IMR-90 (cell line): Measurements from ENCODE around the gene ADIG. TPM values are rescaled to one million over a fixed set of nuclear protein-coding genes. Genes with fewer than 3 reads are reported as not detected.

ENCODE experiments used
- ATAC-seq: fragments of 200-7000 bp; cut with Tn5 transposase; 2 replicates; pipeline ENCODE4 v1.9.1; 2020; ENCODE audit warnings: low read depth, mild to moderate bottlenecking, moderate library complexity
- BruUV-seq: library from RNA; stranded (reverse); fragments of 400-500 nt; replicated peaks from 2 replicates; lab custom pipeline; 2021; lab: Mats Ljungman, UMichigan
- CTCF ChIA-PET: fragments of 300-600 bp; formaldehyde crosslinking; extraction: SDS; loops from one replicate; lab custom pipeline; 2021; ENCODE audit warnings: antibody characterized with exemption; lab: Yijun Ruan, JAX
- POLR2A ChIA-PET: fragments of 300-600 bp; sonication (Branson Sonifier 250); formaldehyde crosslinking; loops from one replicate; lab custom pipeline; 2022; ENCODE audit warnings: antibody characterized with exemption; ENCODE audit not compliant: unreplicated experiment; lab: Charles Lee
- DNase-seq: peaks from one replicate; pipeline ENCODE4 v3.0.0; 2013
- H2AFZ ChIP-seq: replicated peaks from 2 replicates; pipeline ENCODE3; 2013; ENCODE audit warnings: low read length, mild to moderate bottlenecking; ENCODE audit not compliant: poor library complexity
- H2AK5ac ChIP-seq: 2 replicates; pipeline ENCODE4 v1.6.1; 2013; ENCODE audit warnings: low read depth, low read length, inconsistent platforms
- H2AK9ac ChIP-seq: replicated peaks from 2 replicates; pipeline ENCODE3; 2013; ENCODE audit warnings: mild to moderate bottlenecking, low read depth, low read length, moderate library complexity; ENCODE audit not compliant: poor library complexity
- H2BK120ac ChIP-seq: 2 replicates; pipeline ENCODE4 v1.6.1; 2013; ENCODE audit warnings: low read depth, low read length, inconsistent platforms
- H2BK15ac ChIP-seq: 3 replicates; pipeline ENCODE4 v1.6.1; 2013; ENCODE audit warnings: low read depth, low read length, inconsistent platforms
- H2BK20ac ChIP-seq: 2 replicates; pipeline ENCODE4 v1.6.1; 2013; ENCODE audit warnings: low read depth, mild to moderate bottlenecking, inconsistent platforms, low read length, moderate library complexity
- H2BK5ac ChIP-seq: 2 replicates; pipeline ENCODE4 v1.6.1; 2013; ENCODE audit warnings: mild to moderate bottlenecking, low read depth, low read length, inconsistent platforms; ENCODE audit not compliant: poor library complexity, severe bottlenecking
- H3K14ac ChIP-seq: replicated peaks from 2 replicates; pipeline ENCODE4 v1.6.1; 2013; ENCODE audit warnings: low read depth, low read length, inconsistent platforms
- H3K18ac ChIP-seq: 2 replicates; pipeline ENCODE4 v1.6.1; 2013; ENCODE audit warnings: low read depth, low read length, control low read depth
- H3K23ac ChIP-seq: 2 replicates; pipeline ENCODE4 v1.6.1; 2013; ENCODE audit warnings: low read depth, low read length, inconsistent platforms
- H3K27ac ChIP-seq: 2 replicates; pipeline ENCODE4 v1.5.1; 2013; ENCODE audit warnings: mild to moderate bottlenecking, control low read depth, low read length; ENCODE audit not compliant: insufficient read depth
- H3K27me3 ChIP-seq: 2 replicates; pipeline ENCODE4 v1.6.1; 2013; ENCODE audit warnings: low read length; ENCODE audit not compliant: control insufficient read depth, insufficient read depth
- H3K36me3 ChIP-seq: 2 replicates; pipeline ENCODE4 v1.6.1; 2013; ENCODE audit warnings: low read length, mixed read lengths; ENCODE audit not compliant: control insufficient read depth, insufficient read depth
- H3K4ac ChIP-seq: 2 replicates; pipeline ENCODE4 v1.6.1; 2013; ENCODE audit warnings: low read depth, low read length, inconsistent platforms
- H3K4me1 ChIP-seq: 2 replicates; pipeline ENCODE4 v1.6.1; 2013; ENCODE audit warnings: low read length, mixed read lengths; ENCODE audit not compliant: control insufficient read depth, insufficient read depth
- H3K4me2 ChIP-seq: 2 replicates; pipeline ENCODE4 v1.6.1; 2013; ENCODE audit warnings: low read depth, mild to moderate bottlenecking, control low read depth, low read length, moderate library complexity
- H3K4me3 ChIP-seq: 2 replicates; pipeline ENCODE4 v1.5.1; 2013; ENCODE audit warnings: low read depth, mild to moderate bottlenecking, control low read depth, low read length, moderate library complexity; ENCODE audit not compliant: insufficient read depth
- H3K56ac ChIP-seq: 2 replicates; pipeline ENCODE4 v1.6.1; 2013; ENCODE audit warnings: low read length, inconsistent platforms; ENCODE audit not compliant: insufficient read depth; ENCODE audit errors: extremely low read depth
- H3K79me1 ChIP-seq, 2 experiments: 2 replicates each; pipeline ENCODE4 v1.6.1; 2013; ENCODE audit warnings: low read length in 2 of 2, inconsistent platforms in 1 of 2, low read depth in 1 of 2
- H3K9ac ChIP-seq: 2 replicates; pipeline ENCODE4 v1.6.1; 2013; ENCODE audit warnings: low read depth, low read length, control low read depth
- H3K9me1 ChIP-seq: 2 replicates; pipeline ENCODE4 v1.6.1; 2013; ENCODE audit warnings: low read length, inconsistent platforms; ENCODE audit not compliant: insufficient read depth
- H3K9me3 ChIP-seq: 2 replicates; pipeline ENCODE4 v1.6.1; 2013; ENCODE audit warnings: low read length; ENCODE audit not compliant: control insufficient read depth, insufficient read depth
- H4K20me1 ChIP-seq: 2 replicates; pipeline ENCODE4 v1.6.1; 2013; ENCODE audit warnings: low read length, inconsistent platforms; ENCODE audit not compliant: insufficient read depth
- H4K5ac ChIP-seq: 2 replicates; pipeline ENCODE4 v1.6.1; 2013; ENCODE audit warnings: mild to moderate bottlenecking, low read depth, low read length, control low read depth
- H4K8ac ChIP-seq, 2 experiments: 2 replicates each; pipeline ENCODE4 v1.6.1; 2013; ENCODE audit warnings: low read depth in 2 of 2, low read length in 2 of 2, control low read depth in 1 of 2, inconsistent platforms in 1 of 2
- H4K91ac ChIP-seq: 2 replicates; pipeline ENCODE4 v1.6.1; 2013; ENCODE audit warnings: low read depth, low read length, inconsistent platforms; ENCODE audit not compliant: insufficient read depth
- BHLHE40 ChIP-seq: fragments of 150-350 bp; IDR thresholded peaks from 2 replicates; pipeline ENCODE4 v1.6.1; 2016; ENCODE audit warnings: mild to moderate bottlenecking, low read depth, low read length
- CEBPB ChIP-seq: IDR thresholded peaks from 2 replicates; pipeline ENCODE4 v1.6.1; 2012; ENCODE audit warnings: low read depth, low read length, improper control_type of control experiment
- CHD1 ChIP-seq: IDR thresholded peaks from 2 replicates; pipeline ENCODE4 v1.6.1; 2012; ENCODE audit warnings: low read depth, low read length, improper control_type of control experiment
- FOS ChIP-seq: fragments of 150-350 bp; IDR thresholded peaks from 2 replicates; pipeline ENCODE4 v1.6.1; 2016; ENCODE audit warnings: low read depth, low read length
- MAFK ChIP-seq: IDR thresholded peaks from 2 replicates; pipeline ENCODE4 v1.6.1; 2012; ENCODE audit warnings: low read depth, low read length, improper control_type of control experiment
- MAZ ChIP-seq: IDR thresholded peaks from 2 replicates; pipeline ENCODE4 v1.6.1; 2012; ENCODE audit warnings: low read depth, mild to moderate bottlenecking, low read length, improper control_type of control experiment, moderate library complexity, borderline replicate concordance
- MXI1 ChIP-seq: IDR thresholded peaks from 2 replicates; pipeline ENCODE4 v1.6.1; 2012; ENCODE audit warnings: low read depth, mild to moderate bottlenecking, low read length, moderate library complexity, borderline replicate concordance
- NFE2L2 ChIP-seq: fragments of 150-350 bp; IDR thresholded peaks from 2 replicates; pipeline ENCODE4 v1.6.1; 2016; ENCODE audit warnings: low read depth, mild to moderate bottlenecking, low read length
- POLR2A ChIP-seq: IDR thresholded peaks from 2 replicates; pipeline ENCODE4 v1.6.1; 2012; ENCODE audit warnings: mild to moderate bottlenecking, low read depth, low read length
- RAD21 ChIP-seq: IDR thresholded peaks from 2 replicates; pipeline ENCODE4 v1.6.1; 2012; ENCODE audit warnings: low read length, improper control_type of control experiment
- RCOR1 ChIP-seq: IDR thresholded peaks from 2 replicates; pipeline ENCODE4 v1.6.1; 2012; ENCODE audit warnings: mild to moderate bottlenecking, low read length, improper control_type of control experiment; ENCODE audit not compliant: insufficient replicate concordance
- RFX5 ChIP-seq: IDR thresholded peaks from 2 replicates; pipeline ENCODE4 v1.8.0; 2012; ENCODE audit warnings: low read depth, mild to moderate bottlenecking, low read length, moderate library complexity
- SMC3 ChIP-seq: fragments of 150-350 bp; IDR thresholded peaks from 2 replicates; pipeline ENCODE4 v1.6.1; 2016; ENCODE audit warnings: low read depth, mild to moderate bottlenecking, antibody characterized with exemption, low read length, moderate library complexity
- WGBS, 2 experiments: methylation state at CpG; one replicate each; pipeline versions ENCODE4 v1.1.5 to v1.1.7; 2013; ENCODE audit warnings: missing lambda C conversion rate in 2 of 2; ENCODE audit not compliant: insufficient read length in 1 of 2; ENCODE audit errors: extremely low coverage in 2 of 2; 5-methylcytosine and 5-hydroxymethylcytosine counted together
- dilution Hi-C: fragments of 300-500 bp; cut with HindIII; formaldehyde crosslinking; loops from one replicate; pipeline ENCODE4 v1.14.3; 2018; ENCODE audit warnings: low sequenced_read_pairs; ENCODE audit not compliant: unreplicated experiment
- in situ Hi-C: fragments of 300-500 bp; cut with MboI; formaldehyde crosslinking; loops from 3 replicates; pipeline ENCODE4 v1.14.3; 2019; ENCODE audit warnings: low sequenced_read_pairs, inconsistent platforms, mixed read lengths
- intact Hi-C: fragments of 100-400 bp; cut with micrococcal nuclease; formaldehyde crosslinking; loops from 2 replicates; pipeline ENCODE4 v1.10.0; 2022
- polyA plus RNA-seq, 3 experiments: library from polyadenylated mRNA; depleted of rRNA; stranded (reverse); fragments of >200 nt; gene quantifications; 2 replicates each; pipeline ENCODE4 v1.2.3, GENCODE V29; 2012; ENCODE audit warnings: low replicate concordance in 1 of 3
- total RNA-seq: library from RNA; depleted of rRNA; stranded (reverse); fragments of >200 nt; gene quantifications from 2 replicates; pipeline ENCODE4 v1.2.3, GENCODE V29; 2012
- TF ChIP-seq, protein P1 (sequence below): conservative IDR thresholded peaks from 2 replicates; pipeline ENCODE4 v1.5.1; 2012; ENCODE audit warnings: mild to moderate bottlenecking, low read depth, low read length, improper control_type of control experiment
- TF ChIP-seq, protein P2 (sequence below): fragments of 150-350 bp; IDR thresholded peaks from 2 replicates; pipeline ENCODE4 v1.6.1; 2017; ENCODE audit warnings: mild to moderate bottlenecking, antibody characterized with exemption, low read length, low read depth
- TF ChIP-seq, protein P3 (sequence below): fragments of 150-350 bp; IDR thresholded peaks from 2 replicates; pipeline ENCODE4 v1.6.1; 2016; ENCODE audit warnings: low read depth, mild to moderate bottlenecking, low read length, moderate library complexity, borderline replicate concordance

The ADIG gene
- total and polyA plus RNA-seq, 2 of the 4 experiments (the other 2 are of a cell fraction): not detected

DNA sequence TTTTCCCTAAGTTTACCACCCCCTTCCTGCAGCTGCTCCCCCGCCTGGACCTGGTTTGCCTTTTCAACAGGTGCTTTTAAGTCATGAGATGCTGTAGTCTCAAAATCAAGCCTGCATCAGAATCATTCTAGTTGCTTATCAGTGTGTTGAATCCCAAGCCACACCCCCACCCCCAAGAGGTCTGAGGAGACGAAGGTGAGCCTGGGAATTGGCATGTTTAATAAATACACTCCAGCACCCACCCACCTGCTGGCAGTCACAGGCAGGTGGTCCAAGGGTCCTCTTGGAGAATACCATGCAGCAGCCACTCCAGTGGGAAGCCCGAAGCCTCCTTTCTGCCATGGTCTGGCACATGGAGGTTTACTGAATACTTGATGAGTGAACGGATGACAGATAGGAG is 1.1 kb upstream of the ADIG start:
- H3K4ac ChIP-seq: no peak overlapping the region
- no peak overlapping the region for H2BK120ac ChIP-seq
- H4K8ac ChIP-seq: no peak overlapping the region
- H3K9me3 ChIP-seq: no peaks in the 10 kb centered on the region
- no peak overlapping the region for H3K4me2 ChIP-seq
- no peaks in the 10 kb centered on the region for H3K9me1 ChIP-seq
- no peak overlapping the region for H4K5ac ChIP-seq
- no peak overlapping the region for H3K56ac ChIP-seq
- CTCF ChIA-PET: no interaction called here
- no peaks in the 10 kb centered on the region; the same call in 1 of the 2 replicates for H4K20me1 ChIP-seq
- no peak overlapping the region for H3K14ac ChIP-seq
- dilution Hi-C loops: no loop called here
- DNase-seq (no peak), ATAC-seq (no peak)
- H3K79me1 ChIP-seq: no peaks in the 10 kb centered on the region
- no CpG with 5 or more reads among the region's 4 CpGs for WGBS, 2 experiments
- H3K4me3 ChIP-seq: no peak overlapping the region
- no TSS peak for BruUV-seq
- H3K27me3 ChIP-seq: peaks cover 14% of the 10 kb centered on the region
- no peak overlapping the region for H2AK5ac ChIP-seq
- H3K23ac ChIP-seq: no peak overlapping the region
- no peak overlapping the region for H3K18ac ChIP-seq
- H3K9ac ChIP-seq: no peak overlapping the region
- H2BK15ac ChIP-seq: no peak overlapping the region
- no peak overlapping the region for H2BK20ac ChIP-seq
- H3K36me3 ChIP-seq: peaks cover 4% of the 10 kb centered on the region
- in situ Hi-C loops: no loop called here
- no peak overlapping the region for H4K91ac ChIP-seq
- H2AFZ ChIP-seq: no peak overlapping the region
- no peak for TF ChIP-seq CEBPB
- no peak for TF ChIP-seq RFX5
- no peak for TF ChIP-seq MAFK
- TF ChIP-seq, protein P1, sequence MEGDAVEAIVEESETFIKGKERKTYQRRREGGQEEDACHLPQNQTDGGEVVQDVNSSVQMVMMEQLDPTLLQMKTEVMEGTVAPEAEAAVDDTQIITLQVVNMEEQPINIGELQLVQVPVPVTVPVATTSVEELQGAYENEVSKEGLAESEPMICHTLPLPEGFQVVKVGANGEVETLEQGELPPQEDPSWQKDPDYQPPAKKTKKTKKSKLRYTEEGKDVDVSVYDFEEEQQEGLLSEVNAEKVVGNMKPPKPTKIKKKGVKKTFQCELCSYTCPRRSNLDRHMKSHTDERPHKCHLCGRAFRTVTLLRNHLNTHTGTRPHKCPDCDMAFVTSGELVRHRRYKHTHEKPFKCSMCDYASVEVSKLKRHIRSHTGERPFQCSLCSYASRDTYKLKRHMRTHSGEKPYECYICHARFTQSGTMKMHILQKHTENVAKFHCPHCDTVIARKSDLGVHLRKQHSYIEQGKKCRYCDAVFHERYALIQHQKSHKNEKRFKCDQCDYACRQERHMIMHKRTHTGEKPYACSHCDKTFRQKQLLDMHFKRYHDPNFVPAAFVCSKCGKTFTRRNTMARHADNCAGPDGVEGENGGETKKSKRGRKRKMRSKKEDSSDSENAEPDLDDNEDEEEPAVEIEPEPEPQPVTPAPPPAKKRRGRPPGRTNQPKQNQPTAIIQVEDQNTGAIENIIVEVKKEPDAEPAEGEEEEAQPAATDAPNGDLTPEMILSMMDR: no peak
- no peak for TF ChIP-seq NFE2L2
- TF ChIP-seq, protein P2, sequence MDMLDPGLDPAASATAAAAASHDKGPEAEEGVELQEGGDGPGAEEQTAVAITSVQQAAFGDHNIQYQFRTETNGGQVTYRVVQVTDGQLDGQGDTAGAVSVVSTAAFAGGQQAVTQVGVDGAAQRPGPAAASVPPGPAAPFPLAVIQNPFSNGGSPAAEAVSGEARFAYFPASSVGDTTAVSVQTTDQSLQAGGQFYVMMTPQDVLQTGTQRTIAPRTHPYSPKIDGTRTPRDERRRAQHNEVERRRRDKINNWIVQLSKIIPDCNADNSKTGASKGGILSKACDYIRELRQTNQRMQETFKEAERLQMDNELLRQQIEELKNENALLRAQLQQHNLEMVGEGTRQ: no peak
- TF ChIP-seq RAD21: no peak
- TF ChIP-seq, protein P3, sequence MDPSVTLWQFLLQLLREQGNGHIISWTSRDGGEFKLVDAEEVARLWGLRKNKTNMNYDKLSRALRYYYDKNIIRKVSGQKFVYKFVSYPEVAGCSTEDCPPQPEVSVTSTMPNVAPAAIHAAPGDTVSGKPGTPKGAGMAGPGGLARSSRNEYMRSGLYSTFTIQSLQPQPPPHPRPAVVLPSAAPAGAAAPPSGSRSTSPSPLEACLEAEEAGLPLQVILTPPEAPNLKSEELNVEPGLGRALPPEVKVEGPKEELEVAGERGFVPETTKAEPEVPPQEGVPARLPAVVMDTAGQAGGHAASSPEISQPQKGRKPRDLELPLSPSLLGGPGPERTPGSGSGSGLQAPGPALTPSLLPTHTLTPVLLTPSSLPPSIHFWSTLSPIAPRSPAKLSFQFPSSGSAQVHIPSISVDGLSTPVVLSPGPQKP: no peak
- TF ChIP-seq MXI1: no peak
- TF ChIP-seq SMC3: no peak
- TF ChIP-seq FOS: no peak
- TF ChIP-seq CHD1: no peak
- no peak for TF ChIP-seq RCOR1
- TF ChIP-seq MAZ: no peak
- no peak for TF ChIP-seq BHLHE40
- no peak for TF ChIP-seq POLR2A
- no peak overlapping the region for H2AK9ac ChIP-seq
- no peak overlapping the region for H2BK5ac ChIP-seq
- no peak overlapping the region for H3K27ac ChIP-seq
- intact Hi-C loops: no loop called here
- POLR2A ChIA-PET: no interaction called here
- H3K4me1 ChIP-seq: no peaks in the 10 kb centered on the region
